Measurements from ENCODE around the gene CD99. TPM values are rescaled to one million over a fixed set of nuclear protein-coding genes. Genes with fewer than 3 reads are reported as not detected.
"Not testable (repeated sequence)": the region's sequence is repeated elsewhere in the genome, so short reads cannot be mapped to it uniquely, and the experiment has no call there.

CD99 gene
- total and polyA plus RNA-seq, 2 donors (not counting 1 experiment from before 2014, with no cell fraction given) = 177 to 551 TPM

DNA sequence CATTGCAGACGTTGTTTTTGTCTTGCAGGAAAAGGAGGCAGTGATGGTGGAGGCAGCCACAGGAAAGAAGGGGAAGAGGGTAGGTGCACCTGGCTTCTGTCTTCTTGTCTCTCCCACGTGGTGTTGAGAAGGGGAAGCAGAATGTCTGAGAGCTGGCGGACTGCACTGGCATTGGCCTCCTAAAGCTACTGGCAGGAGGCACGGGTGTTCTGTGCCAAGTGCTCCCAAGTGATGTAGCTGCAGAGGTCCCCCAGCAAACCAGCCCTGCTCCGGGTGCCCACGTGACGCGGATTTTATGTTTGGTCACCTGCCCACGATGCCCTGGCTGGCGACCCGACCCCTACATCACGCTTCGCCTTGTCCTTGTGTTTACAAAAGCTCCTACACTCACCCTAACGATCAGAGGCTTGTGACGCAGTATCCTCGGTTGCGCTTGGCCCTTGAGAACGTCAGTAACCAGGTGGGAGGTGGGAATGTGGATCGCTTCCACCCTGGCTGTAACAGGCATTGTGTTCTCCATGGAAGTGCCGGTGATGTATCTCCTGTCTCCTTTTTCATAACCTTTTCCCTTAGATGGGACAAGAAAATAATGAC is 32.3 kb downstream of the CD99 start:
- no peaks in the 10 kb centered on the region for H3K9me3 ChIP-seq (ENCODE audit: control insufficient read depth, insufficient read depth, low read depth, low read length)
- H4K20me1 ChIP-seq (ENCODE audit: control insufficient read depth, extremely low read depth, insufficient read depth, low read length) = no peaks in the 10 kb centered on the region
- H2AFZ ChIP-seq (ENCODE audit: low read length) = no peak overlapping the region
- no peak overlapping the region for H3K9ac ChIP-seq (ENCODE audit: insufficient read depth, low read length)
- DNase-seq (ENCODE audit: low read depth in 2 of 2) = no peak
- H3K27ac ChIP-seq (ENCODE audit: insufficient read depth, low read length) = no peak overlapping the region
- no peak overlapping the region for H3K4me2 ChIP-seq (ENCODE audit: extremely low read depth, insufficient read depth, low read length)
- no peaks in the 10 kb centered on the region for H3K4me1 ChIP-seq (ENCODE audit: control insufficient read depth, extremely low read depth, insufficient read depth, low read length)
- TF ChIP-seq CTCF (conservative IDR thresholded peaks at IDR 0.05 in 1 of 2, IDR thresholded peaks at IDR 0.05 in 1 of 2; ENCODE audit: low read depth in 1 of 2, low read length in 2 of 2) = no peak
- no peak for TF ChIP-seq EZH2 (IDR thresholded peaks at IDR 0.05; ENCODE audit: low read length, missing control alignments)
- H3K4me3 ChIP-seq (replicated peaks in 1 of 4; ENCODE audit: control extremely low read depth in 1 of 4, insufficient read depth in 1 of 4, low read depth in 3 of 4, low read length in 4 of 4) = no peak overlapping the region
- H3K79me2 ChIP-seq (ENCODE audit: control insufficient read depth, insufficient read depth, low read length) = no peaks in the 10 kb centered on the region
- peaks cover 24% of the 10 kb centered on the region for H3K36me3 ChIP-seq (ENCODE audit: control insufficient read depth, insufficient read depth, low read length)
- H3K27me3 ChIP-seq (ENCODE audit: control insufficient read depth, insufficient read depth, low read length) = no peaks in the 10 kb centered on the region

GRCh38 chrX:2727264-2727663 is 36.2 kb downstream of the CD99 start:
- H3K9me3 ChIP-seq (ENCODE audit: control insufficient read depth, insufficient read depth, low read depth, low read length); H3K9ac ChIP-seq (ENCODE audit: insufficient read depth, low read length); H3K79me2 ChIP-seq (ENCODE audit: control insufficient read depth, insufficient read depth, low read length); H2AFZ ChIP-seq (ENCODE audit: low read length); H3K4me2 ChIP-seq (ENCODE audit: extremely low read depth, insufficient read depth, low read length); H3K27me3 ChIP-seq (ENCODE audit: control insufficient read depth, insufficient read depth, low read length); H3K4me1 ChIP-seq (ENCODE audit: control insufficient read depth, extremely low read depth, insufficient read depth, low read length); H4K20me1 ChIP-seq (ENCODE audit: control insufficient read depth, extremely low read depth, insufficient read depth, low read length); H3K4me3 ChIP-seq (replicated peaks in 1 of 4; ENCODE audit: control extremely low read depth in 1 of 4, insufficient read depth in 1 of 4, low read depth in 3 of 4, low read length in 4 of 4); H3K27ac ChIP-seq (ENCODE audit: insufficient read depth, low read length): not testable (repeated sequence)
- H3K36me3 ChIP-seq (ENCODE audit: control insufficient read depth, insufficient read depth, low read length) = peaks cover 28% of the 10 kb centered on the region
- DNase-seq (ENCODE audit: low read depth in 2 of 2) = peak in 1 of 2 donors; percentile 89

- Histone ChIP-seq H2AFZ (ENCODE audit: low read length) (no peak overlapping the region), H3K4me1 (ENCODE audit: control insufficient read depth, extremely low read depth, insufficient read depth, low read length) (no peaks in the 10 kb centered on the region)
- TF ChIP-seq CTCF (conservative IDR thresholded peaks at IDR 0.05 in 1 of 2, IDR thresholded peaks at IDR 0.05 in 1 of 2; ENCODE audit: low read depth in 1 of 2, low read length in 2 of 2) = no peak
- TF ChIP-seq EZH2 (IDR thresholded peaks at IDR 0.05; ENCODE audit: low read length, missing control alignments) = no peak
These were observed 41.0 kb downstream of the CD99 start for GRCh38 chrX:2732076-2732475.

More at GRCh38 chrX:2732076-2732475, 41.0 kb downstream of the CD99 start:
- Histone ChIP-seq H3K27me3 (ENCODE audit: control insufficient read depth, insufficient read depth, low read length) (no peaks in the 10 kb centered on the region), H3K4me2 (ENCODE audit: extremely low read depth, insufficient read depth, low read length) (no peak overlapping the region), H3K36me3 (ENCODE audit: control insufficient read depth, insufficient read depth, low read length) (peaks cover 14% of the 10 kb centered on the region), H3K79me2 (ENCODE audit: control insufficient read depth, insufficient read depth, low read length) (no peaks in the 10 kb centered on the region), H3K4me3 (replicated peaks in 1 of 4; ENCODE audit: control extremely low read depth in 1 of 4, insufficient read depth in 1 of 4, low read depth in 3 of 4, low read length in 4 of 4) (no peak overlapping the region), H3K9ac (ENCODE audit: insufficient read depth, low read length) (no peak overlapping the region), H3K27ac (ENCODE audit: insufficient read depth, low read length) (no peak overlapping the region), H3K9me3 (ENCODE audit: control insufficient read depth, insufficient read depth, low read depth, low read length) (no peaks in the 10 kb centered on the region), H4K20me1 (ENCODE audit: control insufficient read depth, extremely low read depth, insufficient read depth, low read length) (no peaks in the 10 kb centered on the region)
- no peak for DNase-seq (ENCODE audit: low read depth in 2 of 2)

All from fibroblast of lung (primary cell).